HepG2 (cell line): ENCODE data around the gene PLXNA4. TPM values are rescaled to one million over a fixed set of nuclear protein-coding genes. Genes with fewer than 3 reads are reported as not detected.

Source experiments
- ATAC-seq: fragments of 200-7000 bp; cut with Tn5 transposase; 3 replicates; pipeline ENCODE4 v1.9.1; 2020; ENCODE audit warnings: mild to moderate bottlenecking, moderate library complexity
- BruUV-seq: library from RNA; stranded (reverse); fragments of 400-500 nt; replicated peaks from 2 replicates; lab custom pipeline; 2021; lab: Mats Ljungman, UMichigan
- CTCF ChIA-PET: fragments of 300-600 bp; formaldehyde crosslinking; extraction: SDS; loops from one replicate; lab custom pipeline; 2021; ENCODE audit warnings: low total read pairs, inconsistent platforms, low intra/inter-chr PET ratio; lab: Yijun Ruan, JAX
- POLR2A ChIA-PET: fragments of 350-600 bp; sonication (Branson Sonifier 250); formaldehyde crosslinking; loops from one replicate; lab custom pipeline; 2020; ENCODE audit warnings: antibody characterized with exemption, inconsistent platforms; lab: Yijun Ruan, JAX
- DNase-seq: peaks from one replicate; pipeline ENCODE4 v3.0.0-alpha.2; 2015; ENCODE audit warnings: low spot score
- FAIRE-seq: peaks from 3 replicates; lab custom pipeline; 2011; peaks lifted over from hg19 to GRCh38; lab: Jason Lieb, UNC
- H2AFZ ChIP-seq: one replicate; pipeline ENCODE4 v1.6.1; 2011; ENCODE audit warnings: low read length, inconsistent platforms
- H3K27ac ChIP-seq: fragments of 300-600 bp; 3 replicates; pipeline ENCODE4 v1.8.0; 2011; ENCODE audit warnings: mixed run types, mild to moderate bottlenecking, mixed read lengths, low read length, inconsistent platforms; ENCODE audit not compliant: insufficient read depth; ENCODE audit errors: extremely low read length
- H3K27me3 ChIP-seq, 2 experiments: fragments of 200-600 bp in 1 of 2; 2 replicates in 1 of 2; 3 replicates in 1 of 2; pipeline versions ENCODE4 v1.6.0 to v1.8.0; 2011; ENCODE audit warnings: low read length in 2 of 2, mild to moderate bottlenecking in 2 of 2, moderate library complexity in 2 of 2, inconsistent platforms in 1 of 2; ENCODE audit not compliant: insufficient read depth in 2 of 2, control insufficient read depth in 1 of 2
- H3K36me3 ChIP-seq, 2 experiments: fragments of 200-600 bp in 1 of 2; replicated peaks in 1 of 2; 2 replicates in 1 of 2; 3 replicates in 1 of 2; pipeline versions ENCODE4 v1.5.1 to v1.8.0; 2011; ENCODE audit warnings: low read length in 2 of 2, inconsistent platforms in 1 of 2; ENCODE audit not compliant: insufficient read depth in 2 of 2, control insufficient read depth in 1 of 2
- H3K4me1 ChIP-seq: 2 replicates; pipeline ENCODE4 v1.5.1; 2012; ENCODE audit warnings: low read length, inconsistent platforms; ENCODE audit not compliant: insufficient read depth
- H3K4me2 ChIP-seq: 2 replicates; pipeline ENCODE4 v1.6.0; 2011; ENCODE audit warnings: low read depth, low read length, inconsistent platforms
- H3K4me3 ChIP-seq, 3 experiments: fragments of 200-600 bp in 1 of 3; sonication (generic), shearing (Covaris generic) in 1 of 3; replicated peaks in 1 of 3; 2 replicates each; pipeline ENCODE4 v1.5.1; 2011 to 2016; ENCODE audit warnings: low read length in 3 of 3, inconsistent platforms in 2 of 3, low read depth in 2 of 3, mild to moderate bottlenecking in 2 of 3, control low read depth in 1 of 3, mixed read lengths in 1 of 3; ENCODE audit not compliant: insufficient read depth in 1 of 3
- H3K79me2 ChIP-seq: one replicate; pipeline ENCODE4 v1.6.1; 2011; ENCODE audit warnings: low read length, inconsistent platforms; ENCODE audit not compliant: insufficient read depth
- H3K9ac ChIP-seq: 2 replicates; pipeline ENCODE4 v1.6.0; 2011; ENCODE audit warnings: mild to moderate bottlenecking, low read depth, low read length, inconsistent platforms; ENCODE audit not compliant: insufficient read depth
- H3K9me3 ChIP-seq: 2 replicates; pipeline ENCODE4 v1.5.1; 2012; ENCODE audit warnings: mild to moderate bottlenecking, low read length
- H4K20me1 ChIP-seq: 2 replicates; pipeline ENCODE4 v1.6.0; 2011; ENCODE audit warnings: inconsistent platforms, mild to moderate bottlenecking, low read length, moderate library complexity; ENCODE audit not compliant: insufficient read depth
- ATF4 ChIP-seq, 2 experiments: fragments of 450-650 bp in 1 of 2; sonication (generic) in 1 of 2; formaldehyde crosslinking; IDR thresholded peaks; 2 replicates each; pipeline versions ENCODE4 v1.5.0 to v1.8.0; 2020 to 2022; ENCODE audit warnings: mild to moderate bottlenecking in 1 of 2, missing genetic modification reagents in 1 of 2
- JARID2 ChIP-seq: sonication (generic); formaldehyde crosslinking; IDR thresholded peaks from 2 replicates; pipeline ENCODE4 v1.8.1; 2023; ENCODE audit warnings: missing genetic modification reagents, inconsistent platforms; ENCODE audit not compliant: insufficient replicate concordance
- RNF219 ChIP-seq: sonication (generic); formaldehyde crosslinking; IDR thresholded peaks from 2 replicates; pipeline ENCODE4 v1.5.0; 2020; ENCODE audit warnings: mild to moderate bottlenecking, missing genetic modification reagents
- SPEN ChIP-seq: sonication (generic); formaldehyde crosslinking; IDR thresholded peaks from 2 replicates; pipeline ENCODE4 v1.5.1; 2020; ENCODE audit warnings: low read depth, mild to moderate bottlenecking, missing genetic modification reagents
- ZNF280B ChIP-seq: sonication (generic); formaldehyde crosslinking; IDR thresholded peaks from 2 replicates; pipeline ENCODE4 v1.5.0; 2020; ENCODE audit warnings: missing genetic modification reagents, mild to moderate bottlenecking, borderline replicate concordance
- ZNF326 ChIP-seq: sonication (generic); formaldehyde crosslinking; IDR thresholded peaks from 2 replicates; pipeline ENCODE4 v1.4.0; 2020; ENCODE audit warnings: missing genetic modification reagents, borderline replicate concordance
- ZNF780A ChIP-seq: sonication (generic); formaldehyde crosslinking; IDR thresholded peaks from 2 replicates; pipeline ENCODE4 v1.8.0; 2022; ENCODE audit warnings: mild to moderate bottlenecking, missing genetic modification reagents, moderate library complexity
- WGBS: methylation state at CpG from one replicate; pipeline ENCODE4 v1.1.6; 2017; ENCODE audit warnings: low lambda C conversion rate; 5-methylcytosine and 5-hydroxymethylcytosine counted together
- in situ Hi-C: cut with HindIII; loops from 2 replicates; pipeline ENCODE4 v1.10.0; 2017; ENCODE audit warnings: low pct_unique_long_range_greater_than_20kb; ENCODE audit not compliant: extremely low pct_ligation_motif_present
- intact Hi-C: fragments of 100-400 bp; cut with micrococcal nuclease; formaldehyde crosslinking; loops from one replicate; pipeline ENCODE4 v1.10.0; 2022; ENCODE audit not compliant: unreplicated experiment
- polyA plus RNA-seq, 8 experiments: library from polyadenylated mRNA; depleted of rRNA in 3 of 8; stranded (reverse) in 7 of 8; unstranded in 1 of 8; fragments of >200 nt; fragmentation: Illumina TruSeq in 4 of 8; extraction: Trizol in 4 of 8; gene quantifications; 2 replicates each; pipeline versions ENCODE4 v1.2.1 to v1.2.3, GENCODE V29; 2011 to 2016; ENCODE audit warnings: low read depth in 4 of 8, missing spikeins in 1 of 8, mixed read lengths in 1 of 8; ENCODE audit not compliant: insufficient read depth in 1 of 8
- total RNA-seq, 5 experiments: library from RNA; depleted of rRNA; stranded (reverse); fragments of >200 nt; fragmentation: Illumina TruSeq; extraction: Trizol; gene quantifications; 2 replicates each; pipeline ENCODE4 v1.2.3, GENCODE V29; 2016; ENCODE audit warnings: low read depth in 1 of 5
- TF ChIP-seq, protein P1 (sequence below), 2 experiments: fragments of 450-650 bp in 1 of 2; sonication (generic) in 1 of 2; formaldehyde crosslinking in 1 of 2; IDR thresholded peaks; 2 replicates each; pipeline versions ENCODE4 v1.6.1 to v1.8.0; 2016 to 2022; ENCODE audit warnings: antibody characterized with exemption in 1 of 2, mild to moderate bottlenecking in 1 of 2, missing genetic modification reagents in 1 of 2

Gene PLXNA4
- total and polyA plus RNA-seq, 2 of the 13 experiments (the other 11 are each of a cell fraction or from before 2014, with no cell fraction given): 0.01 to 0.04 TPM

GRCh38 chr7:132544025-132544424 lies 32.2 kb downstream of the PLXNA4 start (continued):
- TF ChIP-seq, protein P1, sequence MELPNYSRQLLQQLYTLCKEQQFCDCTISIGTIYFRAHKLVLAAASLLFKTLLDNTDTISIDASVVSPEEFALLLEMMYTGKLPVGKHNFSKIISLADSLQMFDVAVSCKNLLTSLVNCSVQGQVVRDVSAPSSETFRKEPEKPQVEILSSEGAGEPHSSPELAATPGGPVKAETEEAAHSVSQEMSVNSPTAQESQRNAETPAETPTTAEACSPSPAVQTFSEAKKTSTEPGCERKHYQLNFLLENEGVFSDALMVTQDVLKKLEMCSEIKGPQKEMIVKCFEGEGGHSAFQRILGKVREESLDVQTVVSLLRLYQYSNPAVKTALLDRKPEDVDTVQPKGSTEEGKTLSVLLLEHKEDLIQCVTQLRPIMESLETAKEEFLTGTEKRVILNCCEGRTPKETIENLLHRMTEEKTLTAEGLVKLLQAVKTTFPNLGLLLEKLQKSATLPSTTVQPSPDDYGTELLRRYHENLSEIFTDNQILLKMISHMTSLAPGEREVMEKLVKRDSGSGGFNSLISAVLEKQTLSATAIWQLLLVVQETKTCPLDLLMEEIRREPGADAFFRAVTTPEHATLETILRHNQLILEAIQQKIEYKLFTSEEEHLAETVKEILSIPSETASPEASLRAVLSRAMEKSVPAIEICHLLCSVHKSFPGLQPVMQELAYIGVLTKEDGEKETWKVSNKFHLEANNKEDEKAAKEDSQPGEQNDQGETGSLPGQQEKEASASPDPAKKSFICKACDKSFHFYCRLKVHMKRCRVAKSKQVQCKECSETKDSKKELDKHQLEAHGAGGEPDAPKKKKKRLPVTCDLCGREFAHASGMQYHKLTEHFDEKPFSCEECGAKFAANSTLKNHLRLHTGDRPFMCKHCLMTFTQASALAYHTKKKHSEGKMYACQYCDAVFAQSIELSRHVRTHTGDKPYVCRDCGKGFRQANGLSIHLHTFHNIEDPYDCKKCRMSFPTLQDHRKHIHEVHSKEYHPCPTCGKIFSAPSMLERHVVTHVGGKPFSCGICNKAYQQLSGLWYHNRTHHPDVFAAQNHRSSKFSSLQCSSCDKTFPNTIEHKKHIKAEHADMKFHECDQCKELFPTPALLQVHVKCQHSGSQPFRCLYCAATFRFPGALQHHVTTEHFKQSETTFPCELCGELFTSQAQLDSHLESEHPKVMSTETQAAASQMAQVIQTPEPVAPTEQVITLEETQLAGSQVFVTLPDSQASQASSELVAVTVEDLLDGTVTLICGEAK (IDR thresholded peaks at IDR 0.05): no peak
- TF ChIP-seq, protein P1 (CRISPR knock-in tag; IDR thresholded peaks at IDR 0.05): no peak

GRCh38 chr7:132542895-132543294 lies 33.4 kb downstream of the PLXNA4 start:
- Histone ChIP-seq H3K27me3 (peaks cover 2 to 15% of the 10 kb centered on the region in 2 experiments; a peak in 2 of 5 replicates), H3K4me2 (no peak overlapping the region), H3K27ac (no peak overlapping the region), H3K9ac (no peak overlapping the region), H4K20me1 (no peaks in the 10 kb centered on the region), H3K79me2 (no peaks in the 10 kb centered on the region), H3K9me3 (no peaks in the 10 kb centered on the region), H3K4me1 (no peaks in the 10 kb centered on the region), H3K36me3 (no peaks in the 10 kb centered on the region), H3K4me3 (no peak overlapping the region), H2AFZ (no peak overlapping the region)
- no TSS peak for BruUV-seq
- ChIA-PET POLR2A (no interaction called here), CTCF (no interaction called here)
- in situ Hi-C loops (no loop called here), intact Hi-C loops (no loop called here)
- FAIRE-seq (no peak), ATAC-seq (no peak), DNase-seq (no peak)
- 6% methylated on average over 1 of the region's 1 CpG for WGBS
- TF ChIP-seq ATF4 (CRISPR knock-in tag; IDR thresholded peaks at IDR 0.05) (no peak), JARID2 (CRISPR knock-in tag) (no peak), RNF219 (CRISPR knock-in tag) (no peak), SPEN (CRISPR knock-in tag) (no peak), ZNF280B (CRISPR knock-in tag) (no peak), ZNF326 (CRISPR knock-in tag) (no peak), ZNF780A (CRISPR knock-in tag) (no peak)
